NOMO-1 (cell line): Measurements from ENCODE around the gene PALS2.

Experiments used
- DNase-seq, 2 experiments: peaks; one replicate each; lab custom pipeline; 2025; ENCODE audit not compliant: unreplicated experiment in 2 of 2; lab: John Stamatoyannopoulos, UW

Gene PALS2, protein sequence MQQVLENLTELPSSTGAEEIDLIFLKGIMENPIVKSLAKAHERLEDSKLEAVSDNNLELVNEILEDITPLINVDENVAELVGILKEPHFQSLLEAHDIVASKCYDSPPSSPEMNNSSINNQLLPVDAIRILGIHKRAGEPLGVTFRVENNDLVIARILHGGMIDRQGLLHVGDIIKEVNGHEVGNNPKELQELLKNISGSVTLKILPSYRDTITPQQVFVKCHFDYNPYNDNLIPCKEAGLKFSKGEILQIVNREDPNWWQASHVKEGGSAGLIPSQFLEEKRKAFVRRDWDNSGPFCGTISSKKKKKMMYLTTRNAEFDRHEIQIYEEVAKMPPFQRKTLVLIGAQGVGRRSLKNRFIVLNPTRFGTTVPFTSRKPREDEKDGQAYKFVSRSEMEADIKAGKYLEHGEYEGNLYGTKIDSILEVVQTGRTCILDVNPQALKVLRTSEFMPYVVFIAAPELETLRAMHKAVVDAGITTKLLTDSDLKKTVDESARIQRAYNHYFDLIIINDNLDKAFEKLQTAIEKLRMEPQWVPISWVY

DNA sequence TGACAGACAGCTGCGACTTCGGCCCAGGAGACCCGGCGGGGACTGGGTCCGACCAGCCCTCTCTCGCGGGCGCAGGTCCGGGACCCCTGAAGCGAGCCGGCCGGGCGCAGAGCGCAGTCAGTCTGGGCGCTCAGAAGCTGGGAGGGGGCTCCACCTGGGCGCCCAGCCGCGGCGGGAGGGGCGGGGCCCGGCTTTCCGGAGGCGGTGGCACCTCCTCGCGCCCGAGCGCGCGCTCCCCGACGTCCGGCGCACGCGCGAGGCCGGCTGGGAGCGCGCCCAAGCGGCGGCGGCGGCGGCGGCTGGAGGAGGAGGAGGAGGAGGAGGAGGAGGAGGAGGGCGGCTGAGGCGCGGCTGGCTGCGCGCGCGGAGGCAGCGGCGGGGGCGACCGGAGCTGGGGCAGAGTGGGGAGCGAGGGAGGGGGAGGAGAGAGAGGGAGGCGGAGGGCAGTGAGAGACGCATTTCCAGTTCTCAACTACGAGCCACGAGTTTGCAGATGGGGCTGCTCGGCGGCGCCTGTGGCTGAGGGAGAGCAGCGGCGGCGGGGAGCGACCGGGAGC lies at the start of gene PALS2:
Gene PALS2 (plus strand): TSS at position 456 of the 557 bp plus-strand sequence. CDS start 50,216 bp downstream, outside the sequence.
- peak in 1 of 2 experiments; percentile 38 for DNase-seq

DNA sequence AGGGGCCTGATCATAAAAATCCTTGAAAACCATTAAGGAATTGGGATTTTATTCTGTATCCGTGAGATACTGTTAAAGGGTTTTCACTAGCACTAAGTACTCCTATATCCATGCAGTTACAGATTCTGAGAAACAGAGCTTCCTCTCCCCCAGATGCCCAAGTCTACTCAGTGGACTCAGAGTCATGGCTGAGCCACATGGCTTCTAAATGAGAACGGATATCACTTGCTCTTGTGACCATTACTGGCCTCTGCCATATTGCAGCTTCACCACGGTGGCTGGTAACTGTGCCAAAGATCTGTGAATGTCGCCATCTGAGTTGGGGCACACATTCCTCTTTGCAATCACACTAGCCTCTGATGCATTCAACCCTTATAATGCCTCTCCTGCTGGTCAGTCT lies 42.0 kb upstream of the PALS2 start:
- no peak for DNase-seq

GRCh38 chr7:24536682-24537081 lies 36.6 kb upstream of the PALS2 start:
- no peak for DNase-seq

- DNase-seq: no peak
Measured at GRCh38 chr7:24540956-24541355, 32.3 kb upstream of the PALS2 start.

GRCh38 chr7:24545215-24545614 lies 28.0 kb upstream of the PALS2 start:
- no peak for DNase-seq

GRCh38 chr7:24548390-24548789 lies 24.9 kb upstream of the PALS2 start:
- no peak for DNase-seq

GRCh38 chr7:24549991-24550390 lies 23.3 kb upstream of the PALS2 start:
- no peak for DNase-seq

DNA sequence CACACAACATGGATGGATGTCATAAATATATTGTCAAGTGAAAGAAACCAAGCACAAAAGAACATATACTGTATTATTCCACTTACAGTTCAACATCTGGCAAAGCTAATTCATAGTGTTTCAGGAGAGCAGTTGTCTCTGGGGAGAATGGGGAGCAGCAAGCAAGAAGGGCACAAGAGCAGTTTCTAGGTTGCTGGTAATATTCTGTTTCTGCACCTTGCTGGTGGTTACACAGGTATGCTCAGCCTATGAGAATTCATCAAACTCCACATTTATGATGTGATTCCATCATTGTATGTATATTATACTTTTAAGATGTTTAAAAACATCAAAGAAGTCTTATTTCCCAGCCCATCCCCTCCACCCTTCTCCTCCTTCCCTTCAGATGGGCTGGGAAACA lies 18.1 kb upstream of the PALS2 start:
- no peak for DNase-seq

- no peak for DNase-seq
Measured at GRCh38 chr7:24555719-24556118, 17.5 kb upstream of the PALS2 start.

GRCh38 chr7:24560772-24561171 lies 12.5 kb upstream of the PALS2 start:
- no peak for DNase-seq

- DNase-seq: no peak
Measured at GRCh38 chr7:24566274-24566673, 7.0 kb upstream of the PALS2 start.

- DNase-seq: no peak
Measured at GRCh38 chr7:24570983-24571382, 2.3 kb upstream of the PALS2 start.

- no peak for DNase-seq
Measured at GRCh38 chr7:24572016-24572392, 1.2 kb upstream of the PALS2 start.

- DNase-seq: no peak
Measured at GRCh38 chr7:24572393-24572996, 757 bp upstream of the PALS2 start.

- DNase-seq: peak in 1 of 2 experiments; percentile 17
Measured at GRCh38 chr7:24573554-24574338, 494 bp downstream of the PALS2 start.

- DNase-seq: no peak
Measured at GRCh38 chr7:24574386-24574785, 1.1 kb downstream of the PALS2 start.

- DNase-seq: no peak
Measured at GRCh38 chr7:24574950-24575349, 1.7 kb downstream of the PALS2 start.

DNA sequence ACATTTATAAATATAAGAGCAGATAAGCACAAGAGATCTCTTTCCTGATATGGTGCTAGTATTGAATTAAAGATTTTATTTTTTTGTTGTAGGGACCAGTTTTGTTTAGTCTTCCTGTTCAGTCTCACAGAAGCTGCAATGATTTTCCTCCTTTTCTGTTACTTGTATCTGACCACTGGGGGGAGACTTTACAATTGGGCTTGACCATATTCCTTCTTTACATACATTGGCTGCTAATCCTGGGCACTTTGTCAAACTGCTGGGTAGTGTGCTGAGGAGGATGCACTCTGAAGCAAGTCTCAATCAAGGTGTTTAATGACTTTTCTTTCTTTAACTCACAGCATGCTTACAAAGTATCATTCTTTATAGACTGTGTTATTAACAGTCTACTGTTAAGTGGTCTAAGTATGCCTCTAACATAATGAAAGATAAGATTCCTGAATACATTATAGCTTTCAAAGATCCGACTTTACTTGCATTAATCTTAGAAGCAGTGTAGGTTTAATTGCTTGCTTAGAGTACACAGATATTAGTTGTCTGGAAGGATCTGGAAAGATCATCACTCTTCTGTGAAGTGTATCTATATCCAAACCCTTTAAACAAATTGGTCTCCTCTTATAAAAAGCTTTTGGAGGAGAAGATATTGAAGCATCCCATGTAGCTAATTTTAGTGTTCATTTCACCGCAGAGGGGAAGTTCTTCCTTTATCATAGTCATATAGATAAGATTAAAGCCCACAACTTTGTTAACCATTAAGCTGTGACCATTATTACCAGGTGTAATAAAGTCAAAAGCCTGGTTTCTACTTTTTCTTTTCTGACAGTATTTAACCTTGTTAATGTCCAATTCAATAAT lies 3.1 kb downstream of the PALS2 start:
- peak in 1 of 2 experiments; percentile 37 for DNase-seq

DNA sequence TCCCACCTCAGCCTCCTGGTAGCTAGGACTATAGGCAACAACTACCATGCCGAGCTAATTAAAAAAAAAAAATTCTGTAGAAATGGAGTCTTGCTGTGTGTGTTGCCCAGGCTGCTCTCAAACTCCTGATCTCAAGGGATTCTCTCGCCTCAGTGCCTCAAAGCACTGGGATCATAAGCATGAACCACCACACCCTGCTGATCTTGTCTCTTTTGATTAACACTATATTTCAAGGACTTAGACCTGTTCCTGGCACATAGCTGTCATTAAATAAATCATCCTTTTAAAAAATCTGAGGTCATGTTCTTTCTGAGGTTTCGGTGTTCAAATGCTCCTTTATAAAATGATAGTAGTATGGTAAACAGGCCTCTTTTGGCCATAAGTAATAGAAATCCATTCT lies 4.8 kb downstream of the PALS2 start:
- DNase-seq: no peak
